OCI-LY7 (cell line): ENCODE data around the gene PRRC2B. TPM values are rescaled to one million over a fixed set of nuclear protein-coding genes. Genes with fewer than 3 reads are reported as not detected.

Experiments
- BruUV-seq: library from RNA; stranded (reverse); fragments of 400-500 nt; replicated peaks from 2 replicates; lab custom pipeline; 2021; lab: Mats Ljungman, UMichigan
- CTCF ChIA-PET: fragments of 300-600 bp; sonication (Branson Sonifier 250); formaldehyde crosslinking; loops from one replicate; lab custom pipeline; 2022; ENCODE audit warnings: antibody characterized with exemption; ENCODE audit not compliant: unreplicated experiment; lab: Charles Lee
- POLR2A ChIA-PET: fragments of 300-600 bp; sonication (Branson Sonifier 250); formaldehyde crosslinking; loops from one replicate; lab custom pipeline; 2022; ENCODE audit warnings: antibody characterized with exemption; lab: Charles Lee
- DNase-seq: peaks from one replicate; pipeline ENCODE4 v3.0.0-alpha.2; 2015; ENCODE audit warnings: low spot score
- H2AFZ ChIP-seq: fragments of 200-600 bp; sonication (generic), shearing (Covaris generic); 2 replicates; pipeline ENCODE4 v1.6.1; 2014; ENCODE audit warnings: mild to moderate bottlenecking, antibody characterized with exemption, low read length, moderate library complexity
- H3K27ac ChIP-seq: fragments of 200-600 bp; sonication (generic); 2 replicates; pipeline ENCODE4 v1.5.1; 2014; ENCODE audit warnings: mixed run types, low read depth, mild to moderate bottlenecking, moderate library complexity, low read length, inconsistent platforms; ENCODE audit not compliant: poor library complexity, severe bottlenecking
- H3K36me3 ChIP-seq: fragments of 200-600 bp; sonication (generic); 2 replicates; pipeline ENCODE4 v1.6.1; 2014; ENCODE audit warnings: mild to moderate bottlenecking, antibody characterized with exemption, low read length, moderate library complexity, mixed read lengths; ENCODE audit not compliant: insufficient read depth
- H3K4me1 ChIP-seq: fragments of 200-600 bp; sonication (generic); 2 replicates; pipeline ENCODE4 v1.5.1; 2014; ENCODE audit warnings: mild to moderate bottlenecking, low read length; ENCODE audit not compliant: insufficient read depth, poor library complexity, severe bottlenecking
- H3K4me2 ChIP-seq: fragments of 200-600 bp; sonication (generic); 2 replicates; pipeline ENCODE4 v1.6.1; 2014; ENCODE audit warnings: mild to moderate bottlenecking, low read length
- H3K4me3 ChIP-seq: fragments of 200-600 bp; sonication (generic); 2 replicates; pipeline ENCODE4 v1.5.1; 2014; ENCODE audit warnings: mild to moderate bottlenecking, low read depth, low read length; ENCODE audit not compliant: poor library complexity, severe bottlenecking
- H3K79me2 ChIP-seq: fragments of 200-600 bp; sonication (generic); 2 replicates; pipeline ENCODE4 v1.6.1; 2016; ENCODE audit warnings: low read depth, mild to moderate bottlenecking, low read length, moderate library complexity, mixed read lengths; ENCODE audit not compliant: insufficient read depth
- H3K9me2 ChIP-seq: fragments of 200-600 bp; sonication (generic); 2 replicates; pipeline ENCODE4 v1.6.1; 2016; ENCODE audit warnings: mild to moderate bottlenecking, low read length, mixed read lengths; ENCODE audit not compliant: insufficient read depth
- H3K9me3 ChIP-seq: fragments of 200-600 bp; sonication (generic); 2 replicates; pipeline ENCODE4 v1.6.1; 2014; ENCODE audit warnings: mild to moderate bottlenecking, mixed run types, low read length, mixed read lengths
- H4K20me1 ChIP-seq: fragments of 200-600 bp; sonication (generic); 2 replicates; pipeline ENCODE4 v1.6.1; 2014; ENCODE audit warnings: mild to moderate bottlenecking, antibody characterized with exemption, low read length, moderate library complexity, mixed read lengths; ENCODE audit not compliant: insufficient read depth
- CTCF ChIP-seq: fragments of 200-600 bp; sonication (generic); conservative IDR thresholded peaks from 2 replicates; pipeline ENCODE4 v1.5.1; 2014; ENCODE audit warnings: mild to moderate bottlenecking, antibody characterized with exemption, low read length, moderate library complexity, mixed read lengths
- EZH2phosphoT487 ChIP-seq: fragments of 200-600 bp; sonication (generic); IDR thresholded peaks from 2 replicates; pipeline ENCODE4 v1.6.1; 2018; ENCODE audit warnings: low read depth, borderline replicate concordance, mild to moderate bottlenecking, mixed run types, antibody characterized with exemption, low read length, moderate library complexity, mixed read lengths
- intact Hi-C: fragments of 100-400 bp; cut with micrococcal nuclease; formaldehyde crosslinking; loops from one replicate; pipeline ENCODE4 v1.10.0; 2022; ENCODE audit not compliant: unreplicated experiment
- total RNA-seq, 2 experiments: library from RNA; depleted of rRNA in 1 of 2; stranded (reverse); fragments of >200 nt in 1 of 2; shearing (Covaris generic) in 1 of 2; gene quantifications; 2 replicates each; pipeline ENCODE4 v1.2.3, GENCODE V29; 2014 to 2022

PRRC2B gene
- total RNA-seq, 2 experiments from 2014 or later, result 84.2 to 210 TPM

DNA sequence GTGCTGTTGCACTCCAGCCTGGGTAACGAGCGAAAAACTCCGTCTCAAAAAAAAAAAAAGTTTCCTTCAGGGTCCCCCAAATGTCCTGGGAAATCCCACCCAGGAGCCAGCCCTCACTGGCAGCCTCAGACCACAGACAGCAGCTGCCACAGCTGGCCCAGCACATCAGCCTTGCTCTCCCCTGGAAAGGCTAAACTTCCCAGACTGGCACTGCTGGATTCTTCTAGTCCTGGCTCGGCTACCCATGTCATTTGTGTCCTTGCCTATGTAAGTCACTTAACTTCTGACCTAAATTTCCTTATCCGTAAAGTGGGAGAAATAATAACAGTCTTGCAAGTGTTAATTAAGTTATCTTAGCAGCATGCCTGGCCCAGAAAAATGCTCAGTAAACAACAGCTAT, 8.6 kb upstream of the PRRC2B start:
- Histone ChIP-seq H4K20me1 (no peaks in the 10 kb centered on the region), H3K9me2 (no peaks in the 10 kb centered on the region), H3K4me3 (no peak overlapping the region), H3K4me1 (no peaks in the 10 kb centered on the region), H3K9me3 (no peaks in the 10 kb centered on the region), H3K79me2 (no peaks in the 10 kb centered on the region), H2AFZ (no peak overlapping the region), H3K4me2 (no peak overlapping the region), H3K27ac (no peak overlapping the region), H3K36me3 (no peaks in the 10 kb centered on the region)
- CTCF ChIA-PET, result no interaction called here
- intact Hi-C loops, result no loop called here
- POLR2A ChIA-PET, result interaction anchor here (1.1 kb wide), 1 partner anchor 12 kb away, joined by 3 read pairs; no protein-coding TSS in a partner anchor
- DNase-seq, result no peak
- no peak for TF ChIP-seq EZH2phosphoT487
- TF ChIP-seq CTCF, result no peak
- no TSS peak for BruUV-seq

DNA sequence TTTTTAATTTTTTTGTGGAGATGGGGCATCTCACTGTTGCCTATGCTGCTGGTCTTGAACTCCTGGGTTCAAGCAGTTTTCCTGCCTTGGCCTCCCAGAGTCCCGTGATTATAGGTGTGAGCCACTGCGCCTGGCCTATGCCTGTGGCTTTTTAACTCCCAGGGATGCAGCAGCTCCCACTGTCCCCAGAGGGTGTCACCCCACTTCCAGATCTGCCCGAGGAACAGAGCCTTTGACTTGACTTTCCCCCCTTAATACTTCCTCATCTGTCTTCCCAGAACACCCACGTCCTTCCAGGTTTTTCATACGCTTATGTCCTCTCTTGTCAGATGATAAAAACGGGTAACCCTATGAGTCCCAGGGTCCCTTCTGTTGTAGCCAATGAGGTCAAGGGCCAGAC, 7.6 kb upstream of the PRRC2B start:
- H3K79me2 ChIP-seq, result no peaks in the 10 kb centered on the region
- no peaks in the 10 kb centered on the region for H3K36me3 ChIP-seq
- H3K4me1 ChIP-seq, result no peaks in the 10 kb centered on the region
- ChIA-PET CTCF (no interaction called here), POLR2A (interaction anchor here (1.1 kb wide), 1 partner anchor 13 kb away, joined by 3 read pairs; no protein-coding TSS in a partner anchor)
- no peaks in the 10 kb centered on the region for H4K20me1 ChIP-seq
- intact Hi-C loops, result no loop called here
- no peak for DNase-seq
- BruUV-seq, result no TSS peak
- no peak overlapping the region for H3K4me2 ChIP-seq
- no peaks in the 10 kb centered on the region for H3K9me3 ChIP-seq
- TF ChIP-seq EZH2phosphoT487 (no peak), CTCF (peak; percentile 37; the same call in 1 of the 2 replicates)
- no peak overlapping the region for H3K27ac ChIP-seq
- H3K4me3 ChIP-seq, result no peak overlapping the region
- H2AFZ ChIP-seq, result no peak overlapping the region
- H3K9me2 ChIP-seq, result no peaks in the 10 kb centered on the region

- Histone ChIP-seq H3K9me2 (no peaks in the 10 kb centered on the region), H3K79me2 (no peaks in the 10 kb centered on the region), H4K20me1 (no peaks in the 10 kb centered on the region), H3K4me3 (no peak overlapping the region), H2AFZ (no peak overlapping the region), H3K9me3 (no peaks in the 10 kb centered on the region), H3K36me3 (no peaks in the 10 kb centered on the region), H3K27ac (no peak overlapping the region), H3K4me2 (no peak overlapping the region), H3K4me1 (peaks cover under 1% of the 10 kb centered on the region)
- intact Hi-C loops, result no loop called here
- ChIA-PET CTCF (no interaction called here), POLR2A (no interaction called here)
- BruUV-seq, result no TSS peak
- TF ChIP-seq EZH2phosphoT487 (no peak), CTCF (no peak)
- no peak for DNase-seq
Observed at GRCh38 chr9:131387394-131387793, 6.5 kb upstream of the PRRC2B start.
